Adrenal gland (tissue), 12 donors: ENCODE results near the gene TRIM27. TPM values are rescaled to one million over a fixed set of nuclear protein-coding genes. Genes with fewer than 3 reads are reported as not detected.

Experiments
- DNase-seq, 7 donors: peaks; one replicate each; pipeline ENCODE4 v3.0.0-alpha.2; 2019 to 2020
- H3K27ac ChIP-seq, 5 donors: fragments of 200-600 bp; sonication (generic) in 4 of 5; 1 replicate in 3 of 5; 2 replicates in 2 of 5; pipeline versions ENCODE4 v1.5.1 to v1.8.0; 2016 to 2020; ENCODE audit warnings: mild to moderate bottlenecking in 1 of 5
- H3K27me3 ChIP-seq: fragments of 200-600 bp; 2 replicates; pipeline ENCODE4 v1.8.0; 2021
- H3K36me3 ChIP-seq, 2 donors: fragments of 200-600 bp; replicated peaks in 1 of 2; 1 replicate in 1 of 2; 2 replicates in 1 of 2; pipeline versions ENCODE4 v1.5.1 to v1.8.0; 2018 to 2022
- H3K4me1 ChIP-seq, 2 donors: fragments of 200-600 bp; replicated peaks in 1 of 2; 1 replicate in 1 of 2; 2 replicates in 1 of 2; pipeline versions ENCODE4 v1.5.1 to v1.8.0; 2018 to 2021
- H3K4me3 ChIP-seq, 4 donors: fragments of 200-600 bp; sonication (generic) in 3 of 4; one replicate each; pipeline ENCODE4 v1.5.1; 2016 to 2018
- H3K9me3 ChIP-seq, 3 donors: fragments of 200-600 bp; sonication (generic) in 1 of 3; replicated peaks in 1 of 3; 1 replicate in 2 of 3; 2 replicates in 1 of 3; pipeline versions ENCODE4 v1.5.1 to v1.8.0; 2016 to 2021
- CTCF ChIP-seq, 6 experiments: fragments of 450-650 bp in 4 of 6; fragments of 200-600 bp in 2 of 6; sonication (generic) in 1 of 6; IDR thresholded peaks; 1 replicate in 5 of 6; 2 replicates in 1 of 6; pipeline versions ENCODE4 v1.5.1 to v1.8.0; 2016 to 2021; ENCODE audit warnings: antibody characterized with exemption in 6 of 6, mild to moderate bottlenecking in 2 of 6, moderate library complexity in 1 of 6
- POLR2A ChIP-seq, 2 donors: fragments of 450-650 bp; IDR thresholded peaks; one replicate each; pipeline ENCODE4 v1.6.1; 2017; ENCODE audit warnings: antibody characterized with exemption in 2 of 2, mild to moderate bottlenecking in 2 of 2, moderate library complexity in 1 of 2
- WGBS, 4 donors: extraction: QIAGEN DNeasy Blood & Tissue Kit in 2 of 4; methylation state at CpG; one replicate each; pipeline versions ENCODE4 v1.1.5 to v1.1.7; 2013 to 2017; 5-methylcytosine and 5-hydroxymethylcytosine counted together
- intact Hi-C, 2 donors: fragments of 100-400 bp; cut with DNase I; formaldehyde crosslinking; loops; one replicate each; pipeline versions ENCODE4 v1.14.1 to v1.15.0; 2022 to 2023
- polyA plus RNA-seq, 3 donors: library from polyadenylated mRNA; stranded (reverse); fragments of 200-250 nt in 2 of 3; fragments of 350-450 nt in 1 of 3; fragmentation: Illumina TruSeq in 1 of 3; extraction: RNeasy Lipid Tissue Mini Kit (QIAGEN cat#74804) in 1 of 3; gene quantifications; one replicate each; pipeline ENCODE4 v1.2.3, GENCODE V29; 2013 to 2014
- total RNA-seq, 9 donors: library from RNA; depleted of rRNA in 4 of 9; stranded (reverse); fragments of >200 nt in 4 of 9; fragments of 120-200 nt in 1 of 9; fragmentation: NEBNext Ultra II Directional in 1 of 9; extraction: Animal tissue kit (Norgen Biotek cat#: 25700) in 1 of 9; gene quantifications; one replicate each; pipeline versions ENCODE4 v1.1.0 to v1.2.4, GENCODE V29; 2013 to 2023
- donor health status: healthy with polysubstance abuse.
- donor health status: Bipolar disorder and iron deficiency.
- donor health status: DM: yes; HTN: yes; CAD: no.
- donor health status: DM: no; HTN: no; CAD: no.
- donor health status: DM: no; HTN: no; CAD: no.
- donor health status: DM: yes; HTN: yes; CAD: no.

Gene TRIM27
- total and polyA plus RNA-seq, 12 donors, result 38.3 to 72.2 (median 49.7) TPM

GRCh38 chr6:28865401-28866204 is 58.2 kb downstream of the TRIM27 start:
- Histone ChIP-seq H3K27ac (no peak overlapping the region), H3K9me3 (no peaks in the 10 kb centered on the region), H3K27me3 (no peaks in the 10 kb centered on the region), H3K4me3 (peak overlapping the region in 1 of 4 donors; percentile 69), H3K4me1 (peaks cover 3% of the 10 kb centered on the region in 2 donors), H3K36me3 (no peaks in the 10 kb centered on the region)
- intact Hi-C loops, result no loop called here
- TF ChIP-seq POLR2A (IDR thresholded peaks at IDR 0.05), result no peak
- no peak for TF ChIP-seq CTCF (IDR thresholded peaks at IDR 0.05)
- WGBS, 4 donors, result 83 to 86% (median 84%) methylated on average over 25 of the region's 25 CpGs
- peak in 1 of 7 donors; percentile 23 for DNase-seq

- intact Hi-C loops, result no loop called here
Measured at GRCh38 chr6:28864326-28864923, 59.4 kb downstream of the TRIM27 start.

GRCh38 chr6:28863604-28864325 is 60.0 kb downstream of the TRIM27 start:
- WGBS, 4 donors, result 0 to 2% (median 1%) methylated on average over 31 to 47 of the region's 47 CpGs
- no peaks in the 10 kb centered on the region for H3K9me3 ChIP-seq

More at GRCh38 chr6:28864326-28864923, 59.4 kb downstream of the TRIM27 start:
- H3K27me3 ChIP-seq, result no peaks in the 10 kb centered on the region
- no peaks in the 10 kb centered on the region for H3K9me3 ChIP-seq
- TF ChIP-seq POLR2A (IDR thresholded peaks at IDR 0.05), result no peak
- no peak for TF ChIP-seq CTCF (IDR thresholded peaks at IDR 0.05)
- DNase-seq, result no peak
- H3K36me3 ChIP-seq, result no peaks in the 10 kb centered on the region
- WGBS, 4 donors, result 33 to 45% (median 35%) methylated on average over 20 to 25 of the region's 25 CpGs
- H3K4me1 ChIP-seq, result peaks cover 3% of the 10 kb centered on the region in 2 donors
- peak overlapping the region in 3 of 4 donors; percentile 13 to 87 (median 36) for H3K4me3 ChIP-seq
- peak overlapping the region in 2 of 5 donors; percentile 48 to 66 for H3K27ac ChIP-seq

More at GRCh38 chr6:28863604-28864325, 60.0 kb downstream of the TRIM27 start:
- no peaks in the 10 kb centered on the region for H3K27me3 ChIP-seq
- TF ChIP-seq CTCF (IDR thresholded peaks at IDR 0.05) (no peak), POLR2A (IDR thresholded peaks at IDR 0.05) (no peak)
- H3K27ac ChIP-seq, result peak overlapping the region in 2 of 5 donors; percentile 48 to 66
- DNase-seq, result peak; percentile 66 to 94 (median 74)
- intact Hi-C loops, result no loop called here
- no peaks in the 10 kb centered on the region for H3K36me3 ChIP-seq
- peaks cover 3% of the 10 kb centered on the region in 2 donors for H3K4me1 ChIP-seq
- peak overlapping the region in 3 of 4 donors; percentile 13 to 87 (median 36) for H3K4me3 ChIP-seq
